Panc1 (cell line): ENCODE results near the gene CFAP77. TPM values are rescaled to one million over a fixed set of nuclear protein-coding genes. Genes with fewer than 3 reads are reported as not detected.

Experiments
- ATAC-seq: fragments of 200-7000 bp; cut with Tn5 transposase; 2 replicates; pipeline ENCODE4 v1.9.1; 2020; ENCODE audit warnings: mild to moderate bottlenecking, moderate library complexity
- BruUV-seq: library from RNA; stranded (reverse); fragments of 400-500 nt; replicated peaks from 2 replicates; lab custom pipeline; 2021; lab: Mats Ljungman, UMichigan
- CTCF ChIA-PET: fragments of 300-600 bp; sonication (Branson Sonifier 250); formaldehyde crosslinking; loops from one replicate; lab custom pipeline; 2022; ENCODE audit warnings: antibody characterized with exemption; lab: Charles Lee
- POLR2A ChIA-PET: fragments of 300-600 bp; sonication (Branson Sonifier 250); formaldehyde crosslinking; loops from one replicate; lab custom pipeline; 2022; ENCODE audit warnings: antibody characterized with exemption; lab: Charles Lee
- DNase-seq: peaks from one replicate; pipeline ENCODE4 v3.0.0-alpha.2; 2010; ENCODE audit warnings: low read depth, low spot score
- H3K27ac ChIP-seq: 2 replicates; pipeline ENCODE4 v1.5.1; 2011; ENCODE audit warnings: mild to moderate bottlenecking, low read length, inconsistent platforms
- H3K27me3 ChIP-seq: fragments of 200-500 bp; sonication (Bioruptor generic); 2 replicates; pipeline ENCODE4 v1.6.0; 2014; ENCODE audit warnings: low read length, inconsistent platforms; ENCODE audit not compliant: control insufficient read depth, insufficient read depth
- H3K36me3 ChIP-seq: fragments of 200-500 bp; sonication (Bioruptor generic); 2 replicates; pipeline ENCODE4 v1.5.1; 2014; ENCODE audit warnings: inconsistent platforms, mild to moderate bottlenecking, low read length, moderate library complexity; ENCODE audit not compliant: control insufficient read depth, insufficient read depth
- H3K4me1 ChIP-seq: 2 replicates; pipeline ENCODE4 v1.5.1; 2011; ENCODE audit warnings: inconsistent platforms, mild to moderate bottlenecking, low read length, moderate library complexity; ENCODE audit not compliant: control insufficient read depth, insufficient read depth
- H3K4me3 ChIP-seq, 2 experiments: 2 replicates each; pipeline ENCODE4 v1.5.1; 2011 to 2012; ENCODE audit warnings: low read depth in 2 of 2, low read length in 2 of 2, mild to moderate bottlenecking in 2 of 2, inconsistent platforms in 1 of 2, moderate library complexity in 1 of 2
- H3K9me3 ChIP-seq: fragments of 200-500 bp; sonication (Bioruptor generic); 2 replicates; pipeline ENCODE4 v1.5.1; 2014; ENCODE audit warnings: low read depth, mild to moderate bottlenecking, inconsistent platforms, low read length, moderate library complexity; ENCODE audit not compliant: control insufficient read depth, insufficient read depth
- POLR2AphosphoS5 ChIP-seq: IDR thresholded peaks from 2 replicates; pipeline ENCODE4 v1.6.1; 2012; ENCODE audit warnings: mild to moderate bottlenecking, low read depth, low read length, moderate library complexity
- SIN3A ChIP-seq: IDR thresholded peaks from 2 replicates; pipeline ENCODE4 v1.6.1; 2012; ENCODE audit warnings: low read depth, mild to moderate bottlenecking, low read length, moderate library complexity, borderline replicate concordance; ENCODE audit not compliant: insufficient read depth
- TCF7L2 ChIP-seq: IDR thresholded peaks from 2 replicates; pipeline ENCODE4 v1.6.1; 2011; ENCODE audit warnings: mild to moderate bottlenecking, low read depth, low read length, inconsistent platforms
- in situ Hi-C: cut with HindIII; loops from 2 replicates; pipeline ENCODE4 v1.10.0; 2016; ENCODE audit warnings: low sequenced_read_pairs, low pct_unique_long_range_greater_than_20kb
- intact Hi-C: fragments of 100-400 bp; cut with micrococcal nuclease; formaldehyde crosslinking; loops from one replicate; pipeline ENCODE4 v1.10.0; 2022; ENCODE audit not compliant: unreplicated experiment
- total RNA-seq: library from RNA; stranded (reverse); gene quantifications from one replicate; pipeline ENCODE4 v1.2.1, GENCODE V29; 2021; ENCODE audit not compliant: unreplicated experiment
- TF ChIP-seq, protein P1 (sequence below): fragments of 450-650 bp; IDR thresholded peaks from 2 replicates; pipeline ENCODE4 v1.5.1; 2017; ENCODE audit warnings: mild to moderate bottlenecking
- TF ChIP-seq, protein P2 (sequence below), 2 experiments: IDR thresholded peaks; 2 replicates each; pipeline ENCODE4 v1.6.1; 2011 to 2012; ENCODE audit warnings: low read depth in 2 of 2, control low read depth in 1 of 2, low read length in 1 of 2, mild to moderate bottlenecking in 1 of 2, moderate library complexity in 1 of 2; ENCODE audit not compliant: insufficient read depth in 1 of 2

Gene CFAP77
- total RNA-seq, 1 experiment from 2014 or later: not detected

- no peak for DNase-seq
- Histone ChIP-seq H3K9me3 (no peaks in the 10 kb centered on the region), H3K27ac (no peak overlapping the region), H3K4me3 (no peak overlapping the region), H3K27me3 (no peaks in the 10 kb centered on the region; the same call in 1 of the 2 replicates), H3K4me1 (no peaks in the 10 kb centered on the region), H3K36me3 (no peaks in the 10 kb centered on the region)
- TF ChIP-seq POLR2AphosphoS5: no peak
- TF ChIP-seq, protein P1, sequence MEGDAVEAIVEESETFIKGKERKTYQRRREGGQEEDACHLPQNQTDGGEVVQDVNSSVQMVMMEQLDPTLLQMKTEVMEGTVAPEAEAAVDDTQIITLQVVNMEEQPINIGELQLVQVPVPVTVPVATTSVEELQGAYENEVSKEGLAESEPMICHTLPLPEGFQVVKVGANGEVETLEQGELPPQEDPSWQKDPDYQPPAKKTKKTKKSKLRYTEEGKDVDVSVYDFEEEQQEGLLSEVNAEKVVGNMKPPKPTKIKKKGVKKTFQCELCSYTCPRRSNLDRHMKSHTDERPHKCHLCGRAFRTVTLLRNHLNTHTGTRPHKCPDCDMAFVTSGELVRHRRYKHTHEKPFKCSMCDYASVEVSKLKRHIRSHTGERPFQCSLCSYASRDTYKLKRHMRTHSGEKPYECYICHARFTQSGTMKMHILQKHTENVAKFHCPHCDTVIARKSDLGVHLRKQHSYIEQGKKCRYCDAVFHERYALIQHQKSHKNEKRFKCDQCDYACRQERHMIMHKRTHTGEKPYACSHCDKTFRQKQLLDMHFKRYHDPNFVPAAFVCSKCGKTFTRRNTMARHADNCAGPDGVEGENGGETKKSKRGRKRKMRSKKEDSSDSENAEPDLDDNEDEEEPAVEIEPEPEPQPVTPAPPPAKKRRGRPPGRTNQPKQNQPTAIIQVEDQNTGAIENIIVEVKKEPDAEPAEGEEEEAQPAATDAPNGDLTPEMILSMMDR: no peak
- TF ChIP-seq, protein P2, sequence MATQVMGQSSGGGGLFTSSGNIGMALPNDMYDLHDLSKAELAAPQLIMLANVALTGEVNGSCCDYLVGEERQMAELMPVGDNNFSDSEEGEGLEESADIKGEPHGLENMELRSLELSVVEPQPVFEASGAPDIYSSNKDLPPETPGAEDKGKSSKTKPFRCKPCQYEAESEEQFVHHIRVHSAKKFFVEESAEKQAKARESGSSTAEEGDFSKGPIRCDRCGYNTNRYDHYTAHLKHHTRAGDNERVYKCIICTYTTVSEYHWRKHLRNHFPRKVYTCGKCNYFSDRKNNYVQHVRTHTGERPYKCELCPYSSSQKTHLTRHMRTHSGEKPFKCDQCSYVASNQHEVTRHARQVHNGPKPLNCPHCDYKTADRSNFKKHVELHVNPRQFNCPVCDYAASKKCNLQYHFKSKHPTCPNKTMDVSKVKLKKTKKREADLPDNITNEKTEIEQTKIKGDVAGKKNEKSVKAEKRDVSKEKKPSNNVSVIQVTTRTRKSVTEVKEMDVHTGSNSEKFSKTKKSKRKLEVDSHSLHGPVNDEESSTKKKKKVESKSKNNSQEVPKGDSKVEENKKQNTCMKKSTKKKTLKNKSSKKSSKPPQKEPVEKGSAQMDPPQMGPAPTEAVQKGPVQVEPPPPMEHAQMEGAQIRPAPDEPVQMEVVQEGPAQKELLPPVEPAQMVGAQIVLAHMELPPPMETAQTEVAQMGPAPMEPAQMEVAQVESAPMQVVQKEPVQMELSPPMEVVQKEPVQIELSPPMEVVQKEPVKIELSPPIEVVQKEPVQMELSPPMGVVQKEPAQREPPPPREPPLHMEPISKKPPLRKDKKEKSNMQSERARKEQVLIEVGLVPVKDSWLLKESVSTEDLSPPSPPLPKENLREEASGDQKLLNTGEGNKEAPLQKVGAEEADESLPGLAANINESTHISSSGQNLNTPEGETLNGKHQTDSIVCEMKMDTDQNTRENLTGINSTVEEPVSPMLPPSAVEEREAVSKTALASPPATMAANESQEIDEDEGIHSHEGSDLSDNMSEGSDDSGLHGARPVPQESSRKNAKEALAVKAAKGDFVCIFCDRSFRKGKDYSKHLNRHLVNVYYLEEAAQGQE (IDR thresholded peaks at IDR 0.05; ENCODE audit: insufficient read depth in 1 of 2, low read depth in 2 of 2, low read length in 1 of 2): no peak
- in situ Hi-C loops: no loop called here
- intact Hi-C loops: no loop called here
- no TSS peak for BruUV-seq
- ChIA-PET CTCF (no interaction called here), POLR2A (no interaction called here)
- ATAC-seq: no peak
Measured at GRCh38 chr9:132486706-132487350, 76.8 kb downstream of the CFAP77 start.

- H3K9me3 ChIP-seq: no peaks in the 10 kb centered on the region
- ATAC-seq (no peak), DNase-seq (no peak)
- no peaks in the 10 kb centered on the region; the same call in 1 of the 2 replicates for H3K27me3 ChIP-seq
- no TSS peak for BruUV-seq
- ChIA-PET CTCF (no interaction called here), POLR2A (no interaction called here)
- TF ChIP-seq POLR2AphosphoS5: no peak
- TF ChIP-seq SIN3A: no peak
- TF ChIP-seq, protein P1: no peak
- TF ChIP-seq TCF7L2: no peak
- TF ChIP-seq, protein P2 (IDR thresholded peaks at IDR 0.05; ENCODE audit: insufficient read depth in 1 of 2, low read depth in 2 of 2, low read length in 1 of 2): no peak
- in situ Hi-C loops (no loop called here), intact Hi-C loops (no loop called here)
- H3K4me1 ChIP-seq: no peaks in the 10 kb centered on the region
- H3K36me3 ChIP-seq: no peaks in the 10 kb centered on the region
- no peak overlapping the region for H3K4me3 ChIP-seq
- no peak overlapping the region for H3K27ac ChIP-seq
Measured at GRCh38 chr9:132487351-132487791, 77.4 kb downstream of the CFAP77 start.
